Stimulated activated CD4-positive, alpha-beta T cell treated with anti-CD3 and anti-CD28 coated beads, Interleukin-15, amount 100 ng/mL, for 24 hours (primary cell): ENCODE data around the gene DEGS2.
"Not testable (repeated sequence)": the region's sequence is repeated elsewhere in the genome, so short reads cannot be mapped to it uniquely, and the experiment has no call there.

Experiments
- DNase-seq: peaks from one replicate; pipeline ENCODE4 v3.0.0-alpha.2; 2020

Gene DEGS2

GRCh38 chr14:100176811-100177327 lies 17.4 kb upstream of the DEGS2 start:
- DNase-seq, result no peak

GRCh38 chr14:100173353-100173752 lies 13.9 kb upstream of the DEGS2 start:
- DNase-seq, result no peak

GRCh38 chr14:100172811-100173210 lies 13.4 kb upstream of the DEGS2 start:
- DNase-seq, result no peak

GRCh38 chr14:100170880-100171279 lies 11.4 kb upstream of the DEGS2 start:
- DNase-seq, result no peak

- DNase-seq, result no peak
Observed at GRCh38 chr14:100168506-100168905, 9.1 kb upstream of the DEGS2 start.

- DNase-seq, result no peak
Observed at GRCh38 chr14:100165831-100166440, 6.5 kb upstream of the DEGS2 start.

GRCh38 chr14:100165376-100165775 lies 5.9 kb upstream of the DEGS2 start:
- DNase-seq, result no peak

- DNase-seq, result no peak
Observed at GRCh38 chr14:100160534-100160916, 1.1 kb upstream of the DEGS2 start.

- no peak for DNase-seq
Observed at GRCh38 chr14:100159865-100160533, 554 bp upstream of the DEGS2 start.

GRCh38 chr14:100158566-100159093 lies 815 bp downstream of the DEGS2 start:
- no peak for DNase-seq

- not testable (repeated sequence) for DNase-seq
Observed at GRCh38 chr14:100157548-100158232, 1.8 kb downstream of the DEGS2 start.

- no peak for DNase-seq
Observed at GRCh38 chr14:100156776-100157175, 2.7 kb downstream of the DEGS2 start.

- no peak for DNase-seq
Observed at GRCh38 chr14:100155756-100156616, 3.5 kb downstream of the DEGS2 start.

GRCh38 chr14:100155049-100155621 lies 4.3 kb downstream of the DEGS2 start:
- DNase-seq, result peak; percentile 54

- DNase-seq, result no peak
Observed at GRCh38 chr14:100153560-100153959, 5.9 kb downstream of the DEGS2 start.

GRCh38 chr14:100152091-100152490 lies 7.4 kb downstream of the DEGS2 start:
- no peak for DNase-seq

- DNase-seq, result no peak
Observed at GRCh38 chr14:100150932-100151587, 8.4 kb downstream of the DEGS2 start.

- no peak for DNase-seq
Observed at GRCh38 chr14:100149851-100150611, 9.4 kb downstream of the DEGS2 start.

- no peak for DNase-seq
Observed at GRCh38 chr14:100148837-100149731, 10.4 kb downstream of the DEGS2 start.
